HG02763 (cell line): ENCODE results near the gene CCDC192.
"Not testable (repeated sequence)": the region's sequence is repeated elsewhere in the genome, so short reads cannot be mapped to it uniquely, and the experiment has no call there.

Source experiments
- ATAC-seq: cut with Tn5 transposase; IDR thresholded peaks from one replicate; pipeline ENCODE4 v1.9.1; 2021; ENCODE audit warnings: mild to moderate bottlenecking, moderate library complexity; ENCODE audit not compliant: unreplicated experiment

Gene CCDC192

GRCh38 chr5:127758766-127759283 is 55.6 kb downstream of the CCDC192 start:
- no peak for ATAC-seq

GRCh38 chr5:127761869-127762268 is 58.7 kb downstream of the CCDC192 start:
- ATAC-seq, result no peak

GRCh38 chr5:127762412-127762811 is 59.2 kb downstream of the CCDC192 start:
- no peak for ATAC-seq

GRCh38 chr5:127766676-127767335 is 63.6 kb downstream of the CCDC192 start:
- no peak for ATAC-seq

GRCh38 chr5:127769386-127769785 is 66.2 kb downstream of the CCDC192 start:
- no peak for ATAC-seq

GRCh38 chr5:127770272-127770671 is 67.1 kb downstream of the CCDC192 start:
- no peak for ATAC-seq

- ATAC-seq, result no peak
These were observed 69.3 kb downstream of the CCDC192 start for GRCh38 chr5:127772531-127772930.

- ATAC-seq, result no peak
These were observed 71.0 kb downstream of the CCDC192 start for GRCh38 chr5:127774221-127774620.

- no peak for ATAC-seq
These were observed 73.3 kb downstream of the CCDC192 start for GRCh38 chr5:127776477-127776876.

GRCh38 chr5:127777957-127778356 is 74.8 kb downstream of the CCDC192 start:
- ATAC-seq, result no peak

GRCh38 chr5:127782450-127782849 is 79.3 kb downstream of the CCDC192 start:
- ATAC-seq, result not testable (repeated sequence)

GRCh38 chr5:127785098-127785927 is 82.1 kb downstream of the CCDC192 start:
- peak; percentile 89 for ATAC-seq

GRCh38 chr5:127791439-127791838 is 88.2 kb downstream of the CCDC192 start:
- ATAC-seq, result no peak

GRCh38 chr5:127791908-127792307 is 88.7 kb downstream of the CCDC192 start:
- ATAC-seq, result not testable (repeated sequence)

GRCh38 chr5:127793052-127793451 is 89.9 kb downstream of the CCDC192 start:
- ATAC-seq, result no peak

- no peak for ATAC-seq
These were observed 90.7 kb downstream of the CCDC192 start for GRCh38 chr5:127793879-127794278.

- no peak for ATAC-seq
These were observed 93.0 kb downstream of the CCDC192 start for GRCh38 chr5:127796211-127796610.

GRCh38 chr5:127799293-127799905 is 96.2 kb downstream of the CCDC192 start:
- ATAC-seq, result no peak

- no peak for ATAC-seq
These were observed 98.7 kb downstream of the CCDC192 start for GRCh38 chr5:127801751-127802476.

GRCh38 chr5:127802477-127802865 is 99.3 kb downstream of the CCDC192 start:
- no peak for ATAC-seq

- no peak for ATAC-seq
These were observed 101.8 kb downstream of the CCDC192 start for GRCh38 chr5:127804886-127805426.
